Cardiac fibroblast (primary cell): Measurements from ENCODE around the gene BLM.
A peak's percentile ranks its signal among the peaks of the same experiment; 100 is the strongest.

Source experiments
- DNase-seq, 2 donors: peaks; one replicate each; pipeline versions ENCODE4 v3.0.0 to v3.0.0-alpha.2; 2010; ENCODE audit warnings: low read depth in 2 of 2
- H3K4me3 ChIP-seq, 2 donors: replicated peaks in 1 of 2; 1 replicate in 1 of 2; 2 replicates in 1 of 2; pipeline ENCODE4 v1.5.1; 2011; ENCODE audit warnings: low read depth in 2 of 2, low read length in 2 of 2, mild to moderate bottlenecking in 2 of 2, moderate library complexity in 1 of 2
- CTCF ChIP-seq: IDR thresholded peaks from one replicate; pipeline ENCODE4 v1.5.1; 2011; ENCODE audit warnings: low read depth, mild to moderate bottlenecking, low read length, inconsistent platforms

BLM gene

GRCh38 chr15:90862487-90862886 is 145.3 kb downstream of the BLM start:
- TF ChIP-seq CTCF: no peak
- no peak overlapping the region for H3K4me3 ChIP-seq
- DNase-seq: no peak

GRCh38 chr15:90862964-90863778 is 146.0 kb downstream of the BLM start:
- DNase-seq: peak; percentile 35 to 70
- H3K4me3 ChIP-seq: no peak overlapping the region
- TF ChIP-seq CTCF: no peak

- no peak overlapping the region for H3K4me3 ChIP-seq
- TF ChIP-seq CTCF: no peak
- peak in 1 of 2 donors; percentile 24 for DNase-seq
These were observed 146.8 kb downstream of the BLM start for GRCh38 chr15:90863987-90864386.

DNA sequence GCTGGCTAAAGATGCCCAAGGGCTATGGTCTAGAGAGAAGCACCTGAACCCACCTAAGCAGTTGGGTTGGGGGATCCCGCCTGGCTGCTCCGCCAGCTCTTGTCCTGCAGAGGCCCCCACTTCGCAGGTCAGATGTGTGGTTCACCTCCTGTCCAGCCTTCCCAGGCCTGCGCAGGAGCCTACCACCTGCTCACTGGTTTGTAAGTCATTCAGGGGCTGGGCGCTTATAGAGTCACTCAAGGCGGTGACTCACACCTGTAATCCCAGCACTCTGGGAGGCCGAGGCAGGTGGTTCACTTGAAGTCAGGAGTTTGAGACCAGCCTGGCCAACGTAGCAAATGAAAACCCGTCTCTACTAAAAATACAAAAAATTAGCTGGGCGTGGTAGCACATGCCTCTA is 147.4 kb downstream of the BLM start:
- no peak for TF ChIP-seq CTCF
- H3K4me3 ChIP-seq: no peak overlapping the region
- DNase-seq: no peak

DNA sequence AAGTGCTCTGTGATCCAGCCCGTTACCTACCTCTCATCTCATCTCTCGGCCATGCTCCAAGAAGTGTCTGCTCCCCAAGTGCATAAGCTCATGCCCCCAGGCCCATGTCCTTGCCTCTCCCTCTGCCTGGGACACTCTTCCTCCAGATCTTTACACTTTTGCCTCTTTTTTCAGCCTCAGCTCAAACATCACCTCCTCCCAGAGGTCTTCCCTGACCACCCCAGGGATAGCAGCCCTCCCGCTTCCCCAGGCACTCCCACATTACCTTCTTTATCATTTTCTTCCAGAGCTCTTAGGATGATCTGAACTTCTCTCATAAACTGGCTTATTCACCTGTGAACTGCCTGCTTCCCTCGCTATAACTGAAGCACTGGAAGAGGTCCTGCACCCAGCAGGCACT is 148.6 kb downstream of the BLM start:
- DNase-seq: no peak
- H3K4me3 ChIP-seq: no peak overlapping the region
- TF ChIP-seq CTCF: no peak
